BJ (cell line): Measurements from ENCODE around the gene NUCB2. TPM values are rescaled to one million over a fixed set of nuclear protein-coding genes. Genes with fewer than 3 reads are reported as not detected.

Experiments
- CTCF ChIA-PET: fragments of 350-600 bp; formaldehyde crosslinking; extraction: SDS; loops from one replicate; lab custom pipeline; 2021; ENCODE audit warnings: antibody characterized with exemption, inconsistent platforms; lab: Yijun Ruan, JAX
- POLR2A ChIA-PET: fragments of 300-600 bp; sonication (Branson Sonifier 250); formaldehyde crosslinking; extraction: SDS; loops from one replicate; lab custom pipeline; 2021; ENCODE audit warnings: antibody characterized with exemption; lab: Charles Lee
- DNase-seq: peaks from one replicate; pipeline ENCODE4 v3.0.0-alpha.2; 2011; ENCODE audit warnings: low read depth
- H3K27me3 ChIP-seq: 2 replicates; pipeline ENCODE4 v1.6.0; 2011; ENCODE audit warnings: low read length; ENCODE audit not compliant: control insufficient read depth, insufficient read depth
- H3K36me3 ChIP-seq: 2 replicates; pipeline ENCODE4 v1.5.1; 2011; ENCODE audit warnings: low read length; ENCODE audit not compliant: control insufficient read depth, insufficient read depth
- H3K4me3 ChIP-seq: 2 replicates; pipeline ENCODE4 v1.5.1; 2011; ENCODE audit warnings: low read depth, mild to moderate bottlenecking, control low read depth, low read length
- polyA plus RNA-seq: library from polyadenylated mRNA; depleted of rRNA; stranded (reverse); fragments of >200 nt; gene quantifications from 2 replicates; pipeline ENCODE4 v1.2.3, GENCODE V29; 2011
- TF ChIP-seq, protein P1 (sequence below): IDR thresholded peaks from 2 replicates; pipeline ENCODE4 v1.5.1; 2011; ENCODE audit warnings: low read depth, mild to moderate bottlenecking, control low read depth, inconsistent platforms, low read length, moderate library complexity; ENCODE audit not compliant: insufficient read depth

Gene NUCB2
- polyA plus RNA-seq, 1 experiment: 119 TPM

DNA sequence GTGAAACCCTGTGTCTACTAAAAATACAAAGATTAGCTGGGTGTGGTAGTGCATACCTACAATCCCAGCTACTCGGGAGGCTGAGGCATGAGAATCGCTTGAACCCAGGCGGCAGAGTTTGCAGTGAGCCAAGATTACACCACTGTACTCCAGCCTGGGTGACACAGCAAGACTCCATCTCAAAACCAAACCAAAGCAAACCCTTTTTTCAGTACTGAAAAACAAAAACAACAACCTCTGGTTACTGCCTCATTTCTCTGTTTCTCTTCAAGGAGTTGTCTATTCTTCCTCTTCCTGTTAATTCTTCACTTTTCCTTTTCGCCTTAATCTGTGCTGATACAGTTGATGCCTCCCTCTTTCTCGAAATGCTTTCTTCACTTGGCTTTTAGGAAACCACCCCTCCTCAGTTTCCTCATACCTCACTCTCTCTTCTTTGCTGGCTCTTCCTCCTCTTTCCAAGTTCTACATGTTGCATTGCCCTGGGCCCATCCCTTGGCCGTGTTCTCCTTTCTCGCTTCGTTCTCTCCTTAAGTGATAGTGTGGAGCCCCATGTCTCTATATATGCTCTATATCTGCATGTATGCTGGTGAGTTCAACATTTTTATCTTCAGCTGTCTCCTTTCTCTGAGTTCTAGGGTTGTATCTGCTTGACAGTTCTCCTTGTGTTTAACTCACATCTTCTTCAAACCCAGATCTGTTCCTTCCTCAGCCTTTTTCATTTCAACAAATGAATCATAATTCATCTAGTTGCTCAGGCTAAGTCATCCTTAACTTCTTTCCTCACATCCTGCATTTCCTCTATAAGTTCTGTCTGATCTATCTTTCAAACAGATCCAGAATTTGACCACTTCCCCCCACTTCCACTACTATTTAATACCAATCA, 37.1 kb downstream of the NUCB2 start:
- Histone ChIP-seq H3K36me3 (no peaks in the 10 kb centered on the region; the same call in 1 of the 2 replicates), H3K4me3 (no peak overlapping the region), H3K27me3 (no peaks in the 10 kb centered on the region)
- no peak for DNase-seq
- POLR2A ChIA-PET: no interaction called here
- CTCF ChIA-PET: interaction anchor here (1.2 to 1.9 kb wide), 2 partner anchors 15 to 84 kb away, joined by 4 to 10 read pairs; no protein-coding TSS in a partner anchor
- TF ChIP-seq, protein P1, sequence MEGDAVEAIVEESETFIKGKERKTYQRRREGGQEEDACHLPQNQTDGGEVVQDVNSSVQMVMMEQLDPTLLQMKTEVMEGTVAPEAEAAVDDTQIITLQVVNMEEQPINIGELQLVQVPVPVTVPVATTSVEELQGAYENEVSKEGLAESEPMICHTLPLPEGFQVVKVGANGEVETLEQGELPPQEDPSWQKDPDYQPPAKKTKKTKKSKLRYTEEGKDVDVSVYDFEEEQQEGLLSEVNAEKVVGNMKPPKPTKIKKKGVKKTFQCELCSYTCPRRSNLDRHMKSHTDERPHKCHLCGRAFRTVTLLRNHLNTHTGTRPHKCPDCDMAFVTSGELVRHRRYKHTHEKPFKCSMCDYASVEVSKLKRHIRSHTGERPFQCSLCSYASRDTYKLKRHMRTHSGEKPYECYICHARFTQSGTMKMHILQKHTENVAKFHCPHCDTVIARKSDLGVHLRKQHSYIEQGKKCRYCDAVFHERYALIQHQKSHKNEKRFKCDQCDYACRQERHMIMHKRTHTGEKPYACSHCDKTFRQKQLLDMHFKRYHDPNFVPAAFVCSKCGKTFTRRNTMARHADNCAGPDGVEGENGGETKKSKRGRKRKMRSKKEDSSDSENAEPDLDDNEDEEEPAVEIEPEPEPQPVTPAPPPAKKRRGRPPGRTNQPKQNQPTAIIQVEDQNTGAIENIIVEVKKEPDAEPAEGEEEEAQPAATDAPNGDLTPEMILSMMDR: no peak

DNA sequence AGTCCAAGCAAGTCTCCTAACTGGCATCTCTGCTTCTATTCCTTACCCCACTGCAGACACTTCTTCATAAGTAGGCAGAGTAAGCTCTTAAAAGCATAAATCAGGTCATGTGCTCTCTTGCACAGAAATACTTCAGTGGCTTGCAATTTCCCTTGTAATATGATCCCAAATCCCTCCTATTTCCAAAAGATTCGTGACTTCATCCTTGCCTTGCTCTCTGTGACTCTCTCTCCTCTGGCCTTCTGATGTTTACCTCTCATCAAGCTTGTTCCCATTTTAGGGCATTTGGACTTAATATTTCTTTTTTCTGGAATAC, 37.7 kb downstream of the NUCB2 start:
- Histone ChIP-seq H3K4me3 (no peak overlapping the region), H3K36me3 (no peaks in the 10 kb centered on the region; the same call in 1 of the 2 replicates), H3K27me3 (no peaks in the 10 kb centered on the region)
- TF ChIP-seq, protein P1: no peak
- peak; percentile 78 for DNase-seq
- CTCF ChIA-PET: interaction anchor here (1.2 to 1.9 kb wide), 2 partner anchors 15 to 84 kb away, joined by 4 to 10 read pairs; no protein-coding TSS in a partner anchor
- POLR2A ChIA-PET: no interaction called here

DNA sequence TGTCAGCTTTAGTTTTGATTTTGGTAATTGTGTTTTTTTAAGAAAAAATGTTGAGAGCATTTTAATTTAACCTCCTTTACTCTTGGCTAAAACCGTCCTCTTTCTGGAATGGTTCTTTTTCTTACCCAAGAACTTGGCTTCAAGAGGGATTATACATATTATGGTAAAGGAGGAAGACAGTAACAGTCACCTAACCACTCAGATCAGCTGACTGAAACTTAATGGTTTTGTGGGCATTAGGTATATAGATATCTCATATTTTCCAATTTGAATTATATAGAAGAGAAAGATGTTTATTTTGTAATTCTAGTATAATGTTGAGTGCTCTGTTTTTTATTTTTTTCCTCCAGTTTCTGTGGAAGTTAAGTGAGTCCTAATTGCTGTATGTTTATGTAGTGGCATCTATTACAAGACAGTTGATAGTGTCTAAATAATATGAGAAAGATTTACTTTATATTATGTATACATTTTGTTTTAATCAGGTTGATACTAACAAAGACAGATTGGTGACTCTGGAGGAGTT, 38.4 kb downstream of the NUCB2 start:
- TF ChIP-seq, protein P1: no peak
- Histone ChIP-seq H3K27me3 (no peaks in the 10 kb centered on the region), H3K36me3 (no peaks in the 10 kb centered on the region; the same call in 1 of the 2 replicates), H3K4me3 (no peak overlapping the region)
- ChIA-PET POLR2A (no interaction called here), CTCF (interaction anchor here (1.2 to 1.9 kb wide), 2 partner anchors 14 to 85 kb away, joined by 4 to 10 read pairs; no protein-coding TSS in a partner anchor)
- no peak for DNase-seq

GRCh38 chr11:17328871-17329494, 52.4 kb downstream of the NUCB2 start:
- H3K27me3 ChIP-seq: no peaks in the 10 kb centered on the region
- H3K36me3 ChIP-seq: peaks cover 7% of the 10 kb centered on the region
- DNase-seq: no peak
- POLR2A ChIA-PET: no interaction called here
- H3K4me3 ChIP-seq: no peak overlapping the region
- TF ChIP-seq, protein P1: no peak
- CTCF ChIA-PET: interaction anchor here (1.2 to 1.4 kb wide), 2 partner anchors 15 to 80 kb away, joined by 3 to 4 read pairs; no protein-coding TSS in a partner anchor

DNA sequence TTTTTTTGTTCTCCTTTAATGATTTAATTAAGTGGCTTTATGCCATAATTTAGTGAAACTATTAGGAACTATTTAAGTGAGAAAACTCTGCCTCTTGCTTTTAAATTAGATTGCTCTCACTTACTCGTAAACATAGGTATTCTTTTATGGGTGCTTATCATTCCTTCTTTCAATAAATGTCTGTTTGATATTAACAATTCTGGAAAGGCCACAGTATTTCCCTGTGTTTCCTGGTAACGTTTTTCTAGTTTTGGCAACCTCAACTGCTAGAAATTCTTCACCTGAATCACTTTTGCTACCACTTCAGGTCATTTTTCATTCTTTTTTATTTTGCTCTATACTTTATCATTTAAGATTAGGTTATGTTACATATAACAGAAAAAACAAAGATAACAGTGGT, 55.1 kb downstream of the NUCB2 start:
- no peak for DNase-seq
- TF ChIP-seq, protein P1: no peak
- Histone ChIP-seq H3K36me3 (peaks cover 8% of the 10 kb centered on the region), H3K27me3 (no peaks in the 10 kb centered on the region), H3K4me3 (no peak overlapping the region)
- CTCF ChIA-PET: no interaction called here
- POLR2A ChIA-PET: no interaction called here
